Peyer's patch (tissue), 4 donors: ENCODE measurements around the gene LYST. TPM values are rescaled to one million over a fixed set of nuclear protein-coding genes. Genes with fewer than 3 reads are reported as not detected.

ENCODE experiments used
- DNase-seq, 3 donors: peaks; one replicate each; pipeline ENCODE4 v3.0.0-alpha.2; 2017 to 2019
- H3K27ac ChIP-seq, 4 donors: fragments of 200-600 bp; sonication (generic); one replicate each; pipeline ENCODE4 v1.5.1; 2016 to 2019
- H3K27me3 ChIP-seq, 2 donors: fragments of 200-600 bp; sonication (generic); one replicate each; pipeline ENCODE4 v1.5.1; 2019
- H3K36me3 ChIP-seq, 3 donors: fragments of 200-600 bp; sonication (generic); one replicate each; pipeline ENCODE4 v1.5.1; 2016 to 2019
- H3K4me1 ChIP-seq, 4 donors: fragments of 200-600 bp; sonication (generic); one replicate each; pipeline ENCODE4 v1.5.1; 2016 to 2019
- H3K4me3 ChIP-seq, 4 donors: fragments of 200-600 bp; sonication (generic); 1 replicate in 3 of 4; 2 replicates in 1 of 4; pipeline ENCODE4 v1.5.1; 2016 to 2019; ENCODE audit warnings: mild to moderate bottlenecking in 1 of 4
- H3K9me3 ChIP-seq, 4 donors: fragments of 200-600 bp; sonication (generic); one replicate each; pipeline ENCODE4 v1.5.1; 2016 to 2019; ENCODE audit warnings: mild to moderate bottlenecking in 1 of 4
- POLR2A ChIP-seq, 2 donors: fragments of 450-650 bp; IDR thresholded peaks; one replicate each; pipeline ENCODE4 v1.5.1; 2017; ENCODE audit warnings: antibody characterized with exemption in 2 of 2, mild to moderate bottlenecking in 2 of 2, moderate library complexity in 2 of 2
- total RNA-seq, 4 donors: library from RNA; depleted of rRNA; stranded (reverse); fragments of >200 nt; gene quantifications; one replicate each; pipeline ENCODE4 v1.1.0, GENCODE V29; 2016
- TF ChIP-seq, protein P1 (sequence below), 6 experiments: fragments of 450-650 bp in 4 of 6; fragments of 200-600 bp in 2 of 6; sonication (generic) in 1 of 6; IDR thresholded peaks; one replicate each; pipeline ENCODE4 v1.5.1; 2017 to 2019; ENCODE audit warnings: antibody characterized with exemption in 6 of 6, mild to moderate bottlenecking in 3 of 6, moderate library complexity in 1 of 6

Gene LYST
- total RNA-seq, 4 donors from 2014 or later, result 27.8 to 68.5 (median 35.5) TPM

DNA sequence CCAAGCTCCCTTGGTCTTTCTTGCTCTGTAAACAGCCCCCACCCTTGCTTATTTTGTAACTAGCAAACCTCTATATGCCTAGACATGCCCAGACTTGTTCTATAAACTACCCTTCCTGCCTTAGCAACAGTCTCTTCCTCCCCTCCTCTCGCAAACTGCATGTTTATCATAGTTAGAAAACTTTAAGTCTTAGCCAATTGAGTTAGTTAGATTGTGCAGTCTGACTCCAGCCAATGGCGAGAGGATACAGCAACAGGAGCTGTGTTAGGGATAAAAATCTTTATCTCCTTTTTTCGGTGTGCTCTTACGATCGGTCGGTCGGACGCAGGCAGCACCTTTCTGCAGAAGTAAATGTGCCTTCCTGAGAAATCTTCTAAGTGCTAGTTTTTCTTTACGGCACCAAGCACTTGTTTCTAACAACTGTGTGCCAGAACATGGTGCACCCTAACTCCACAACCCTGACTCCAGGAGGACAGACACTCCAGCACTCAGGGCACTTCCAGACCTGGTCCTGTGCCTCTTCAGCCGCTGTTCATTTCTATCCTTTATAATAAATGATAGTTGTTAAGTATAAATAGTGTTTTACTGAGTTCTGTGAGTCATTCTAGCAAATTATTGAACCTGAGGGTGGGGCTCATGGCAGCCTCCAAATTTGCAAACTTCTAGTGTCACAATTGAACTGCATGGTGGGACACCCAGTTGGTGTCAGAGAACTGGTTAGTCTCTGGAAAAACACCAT, 191.4 kb downstream of the LYST start:
- no peak for TF ChIP-seq POLR2A (IDR thresholded peaks at IDR 0.05)
- TF ChIP-seq, protein P1, sequence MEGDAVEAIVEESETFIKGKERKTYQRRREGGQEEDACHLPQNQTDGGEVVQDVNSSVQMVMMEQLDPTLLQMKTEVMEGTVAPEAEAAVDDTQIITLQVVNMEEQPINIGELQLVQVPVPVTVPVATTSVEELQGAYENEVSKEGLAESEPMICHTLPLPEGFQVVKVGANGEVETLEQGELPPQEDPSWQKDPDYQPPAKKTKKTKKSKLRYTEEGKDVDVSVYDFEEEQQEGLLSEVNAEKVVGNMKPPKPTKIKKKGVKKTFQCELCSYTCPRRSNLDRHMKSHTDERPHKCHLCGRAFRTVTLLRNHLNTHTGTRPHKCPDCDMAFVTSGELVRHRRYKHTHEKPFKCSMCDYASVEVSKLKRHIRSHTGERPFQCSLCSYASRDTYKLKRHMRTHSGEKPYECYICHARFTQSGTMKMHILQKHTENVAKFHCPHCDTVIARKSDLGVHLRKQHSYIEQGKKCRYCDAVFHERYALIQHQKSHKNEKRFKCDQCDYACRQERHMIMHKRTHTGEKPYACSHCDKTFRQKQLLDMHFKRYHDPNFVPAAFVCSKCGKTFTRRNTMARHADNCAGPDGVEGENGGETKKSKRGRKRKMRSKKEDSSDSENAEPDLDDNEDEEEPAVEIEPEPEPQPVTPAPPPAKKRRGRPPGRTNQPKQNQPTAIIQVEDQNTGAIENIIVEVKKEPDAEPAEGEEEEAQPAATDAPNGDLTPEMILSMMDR (IDR thresholded peaks at IDR 0.05), result no peak
- DNase-seq, result no peak

DNA sequence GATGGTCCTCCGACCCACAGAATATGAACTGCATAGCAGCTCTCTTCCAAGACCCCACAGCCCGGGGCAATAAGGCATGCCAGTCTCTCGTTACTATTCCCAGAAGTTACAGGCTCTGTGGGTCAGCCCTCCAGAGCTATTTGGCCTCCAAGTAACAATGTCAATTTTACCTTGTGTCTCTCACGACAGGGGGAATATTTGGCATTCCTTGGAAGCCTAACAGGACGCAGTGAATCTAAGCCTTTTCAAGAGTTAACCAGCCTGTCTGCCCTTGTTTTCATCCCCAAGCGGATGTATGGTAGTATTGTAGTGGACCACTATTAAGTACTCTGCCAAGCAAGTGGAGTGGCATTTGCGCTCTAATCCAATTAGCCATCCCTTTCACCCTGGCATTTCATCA, 192.7 kb downstream of the LYST start:
- TF ChIP-seq POLR2A (IDR thresholded peaks at IDR 0.05), result no peak
- TF ChIP-seq, protein P1 (IDR thresholded peaks at IDR 0.05), result no peak
- no peaks in the 10 kb centered on the region for H3K4me1 ChIP-seq
- no peak overlapping the region for H3K27ac ChIP-seq
- peaks cover 0 to 57% (median 4%) of the 10 kb centered on the region in 3 donors for H3K36me3 ChIP-seq
- H3K27me3 ChIP-seq, result no peaks in the 10 kb centered on the region
- peaks cover 0 to 26% (median 11%) of the 10 kb centered on the region in 4 donors for H3K9me3 ChIP-seq
- no peak for DNase-seq
- no peak overlapping the region for H3K4me3 ChIP-seq

More for the DNA sequence above, 191.4 kb downstream of the LYST start:
- H3K4me3 ChIP-seq, result no peak overlapping the region
- H3K27ac ChIP-seq, result no peak overlapping the region
- H3K36me3 ChIP-seq, result peaks cover 0 to 44% (median 4%) of the 10 kb centered on the region in 3 donors
- no peaks in the 10 kb centered on the region for H3K27me3 ChIP-seq
- no peaks in the 10 kb centered on the region for H3K4me1 ChIP-seq
- H3K9me3 ChIP-seq, result peaks cover 0 to 18% (median 5%) of the 10 kb centered on the region in 4 donors

DNA sequence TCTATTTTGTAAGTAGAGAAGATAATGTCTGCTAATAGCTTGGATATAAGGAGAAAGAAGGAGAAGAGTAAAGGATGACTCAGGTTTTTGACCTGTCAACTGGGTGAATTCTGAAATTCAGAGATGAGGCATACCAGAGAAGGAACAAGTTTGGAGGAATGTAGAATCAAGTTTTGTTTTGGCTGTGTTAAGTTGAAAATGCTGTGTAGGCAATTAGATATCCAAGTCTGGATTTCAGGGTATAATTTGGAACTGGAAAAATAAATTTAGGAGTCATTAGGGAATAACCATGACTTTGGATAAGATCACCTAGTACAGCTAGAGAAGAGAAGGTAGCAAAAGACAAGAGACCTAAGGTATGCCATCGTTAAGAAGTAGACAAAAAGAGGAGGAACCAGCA, 194.7 kb downstream of the LYST start:
- no peaks in the 10 kb centered on the region for H3K4me1 ChIP-seq
- H3K36me3 ChIP-seq, result peaks cover 0 to 51% (median 2%) of the 10 kb centered on the region in 3 donors
- H3K27ac ChIP-seq, result no peak overlapping the region
- no peak for DNase-seq
- H3K9me3 ChIP-seq, result peaks cover 0 to 26% (median 11%) of the 10 kb centered on the region in 4 donors
- TF ChIP-seq, protein P1 (IDR thresholded peaks at IDR 0.05), result no peak
- no peak for TF ChIP-seq POLR2A (IDR thresholded peaks at IDR 0.05)
- H3K27me3 ChIP-seq, result no peaks in the 10 kb centered on the region
- no peak overlapping the region for H3K4me3 ChIP-seq

DNA sequence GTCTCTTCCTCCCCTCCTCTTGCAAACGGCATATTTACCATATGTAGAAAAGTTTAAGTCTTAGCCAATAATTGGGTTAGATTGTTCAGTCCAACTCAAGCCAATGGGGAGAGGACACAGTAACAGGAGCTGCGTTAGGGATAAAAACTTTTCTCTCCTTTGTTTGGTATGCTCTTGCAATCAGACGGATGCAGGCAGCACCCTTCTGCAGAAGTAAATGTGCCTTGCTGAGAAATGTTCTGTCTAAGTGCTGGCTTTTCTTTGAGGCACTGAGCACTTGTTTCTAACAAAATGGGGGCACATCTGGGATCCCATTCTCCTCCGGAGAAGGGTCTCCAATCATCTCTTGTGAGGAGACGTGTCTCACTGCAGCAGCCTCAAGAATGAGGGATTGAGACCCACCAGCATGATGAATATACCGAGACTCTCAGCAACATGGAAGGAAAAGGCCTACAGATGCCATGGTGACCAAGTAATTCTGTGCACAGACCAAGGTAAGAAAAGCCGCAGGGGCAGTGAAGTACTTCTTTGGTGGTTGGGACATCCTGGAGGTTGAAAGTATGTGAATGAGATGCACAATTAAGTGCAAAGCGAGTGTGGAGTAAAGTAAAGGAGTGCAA, 196.4 kb downstream of the LYST start:
- H3K4me3 ChIP-seq, result no peak overlapping the region
- H3K27me3 ChIP-seq, result no peaks in the 10 kb centered on the region
- peaks cover 0 to 26% (median 11%) of the 10 kb centered on the region in 4 donors for H3K9me3 ChIP-seq
- no peak for TF ChIP-seq POLR2A (IDR thresholded peaks at IDR 0.05)
- TF ChIP-seq, protein P1 (IDR thresholded peaks at IDR 0.05), result no peak
- no peaks in the 10 kb centered on the region for H3K4me1 ChIP-seq
- H3K27ac ChIP-seq, result no peak overlapping the region
- DNase-seq, result no peak
- peaks cover 0 to 34% (median 0%) of the 10 kb centered on the region in 3 donors for H3K36me3 ChIP-seq

DNA sequence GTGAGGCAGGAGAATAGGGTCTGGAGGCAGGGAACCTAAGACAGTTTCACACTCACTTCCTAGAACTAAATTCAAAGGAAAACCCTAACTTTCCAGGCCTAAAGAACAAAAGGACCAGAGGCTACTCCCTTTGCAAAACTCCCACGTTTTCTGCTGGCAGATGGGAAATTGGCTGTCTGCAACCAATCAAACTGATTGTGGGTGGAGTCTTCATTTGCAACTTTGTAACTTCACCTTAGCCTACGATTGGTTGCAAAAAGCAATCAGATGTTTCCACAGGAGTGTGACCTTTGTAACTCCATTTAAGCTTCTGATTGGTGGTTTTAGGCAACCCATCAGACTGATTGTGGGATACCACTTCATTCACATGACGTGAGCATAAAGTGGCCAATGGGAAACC, 197.4 kb downstream of the LYST start:
- TF ChIP-seq, protein P1 (IDR thresholded peaks at IDR 0.05), result no peak
- TF ChIP-seq POLR2A (IDR thresholded peaks at IDR 0.05), result no peak
- H3K4me1 ChIP-seq, result no peaks in the 10 kb centered on the region
- no peak for DNase-seq
- H3K9me3 ChIP-seq, result peaks cover 0 to 26% (median 11%) of the 10 kb centered on the region in 4 donors
- H3K36me3 ChIP-seq, result peaks cover 0 to 30% (median 0%) of the 10 kb centered on the region in 3 donors
- no peaks in the 10 kb centered on the region for H3K27me3 ChIP-seq
- H3K4me3 ChIP-seq, result no peak overlapping the region
- no peak overlapping the region for H3K27ac ChIP-seq
